Right atrium auricular region (tissue), 2 donors: ENCODE results near the gene PTPRN2. TPM values are rescaled to one million over a fixed set of nuclear protein-coding genes. Genes with fewer than 3 reads are reported as not detected.

Experiments
- DNase-seq: peaks from one replicate; pipeline ENCODE4 v3.0.0-alpha.2; 2019; ENCODE audit warnings: low spot score
- H3K27ac ChIP-seq, 2 donors: fragments of 200-600 bp; sonication (generic); 1 replicate in 1 of 2; 2 replicates in 1 of 2; pipeline ENCODE4 v1.5.1; 2016 to 2019
- H3K27me3 ChIP-seq, 2 donors: fragments of 200-600 bp; sonication (generic); one replicate each; pipeline versions ENCODE4 v1.5.1 to v1.6.0; 2017 to 2019
- H3K36me3 ChIP-seq: fragments of 200-600 bp; sonication (generic); one replicate; pipeline ENCODE4 v1.5.1; 2016
- H3K4me1 ChIP-seq, 2 donors: fragments of 200-600 bp; sonication (generic); one replicate each; pipeline versions ENCODE4 v1.5.1 to v1.6.0; 2017 to 2019
- H3K4me3 ChIP-seq, 2 donors: fragments of 200-600 bp; sonication (generic); 1 replicate in 1 of 2; 2 replicates in 1 of 2; pipeline ENCODE4 v1.5.1; 2017 to 2019; ENCODE audit warnings: mild to moderate bottlenecking in 1 of 2, moderate library complexity in 1 of 2
- H3K9me3 ChIP-seq, 2 donors: fragments of 200-600 bp; sonication (generic); one replicate each; pipeline ENCODE4 v1.5.1; 2019
- CTCF ChIP-seq, 2 donors: fragments of 200-600 bp; sonication (generic); IDR thresholded peaks; one replicate each; pipeline ENCODE4 v1.5.1; 2019; ENCODE audit warnings: antibody characterized with exemption in 2 of 2
- total RNA-seq, 2 donors: library from RNA; depleted of rRNA; stranded (reverse); fragments of >200 nt; gene quantifications; one replicate each; pipeline ENCODE4 v1.1.0, GENCODE V29; 2016

Gene PTPRN2
- total RNA-seq, 2 donors from 2014 or later, result 2.6 to 2.7 TPM

GRCh38 chr7:158474488-158474887 is 113.1 kb downstream of the PTPRN2 start:
- no peak for TF ChIP-seq CTCF (IDR thresholded peaks at IDR 0.05)
- no peaks in the 10 kb centered on the region for H3K36me3 ChIP-seq
- H3K4me1 ChIP-seq, result no peaks in the 10 kb centered on the region
- no peak overlapping the region for H3K27ac ChIP-seq
- DNase-seq, result no peak
- H3K9me3 ChIP-seq, result no peaks in the 10 kb centered on the region
- H3K27me3 ChIP-seq, result no peaks in the 10 kb centered on the region
- H3K4me3 ChIP-seq, result no peak overlapping the region

GRCh38 chr7:158473946-158474345 is 113.7 kb downstream of the PTPRN2 start:
- DNase-seq, result no peak
- H3K27me3 ChIP-seq, result no peaks in the 10 kb centered on the region
- no peaks in the 10 kb centered on the region for H3K9me3 ChIP-seq
- H3K4me1 ChIP-seq, result no peaks in the 10 kb centered on the region
- H3K27ac ChIP-seq, result no peak overlapping the region
- no peak for TF ChIP-seq CTCF (IDR thresholded peaks at IDR 0.05)
- no peak overlapping the region for H3K4me3 ChIP-seq
- no peaks in the 10 kb centered on the region for H3K36me3 ChIP-seq

DNA sequence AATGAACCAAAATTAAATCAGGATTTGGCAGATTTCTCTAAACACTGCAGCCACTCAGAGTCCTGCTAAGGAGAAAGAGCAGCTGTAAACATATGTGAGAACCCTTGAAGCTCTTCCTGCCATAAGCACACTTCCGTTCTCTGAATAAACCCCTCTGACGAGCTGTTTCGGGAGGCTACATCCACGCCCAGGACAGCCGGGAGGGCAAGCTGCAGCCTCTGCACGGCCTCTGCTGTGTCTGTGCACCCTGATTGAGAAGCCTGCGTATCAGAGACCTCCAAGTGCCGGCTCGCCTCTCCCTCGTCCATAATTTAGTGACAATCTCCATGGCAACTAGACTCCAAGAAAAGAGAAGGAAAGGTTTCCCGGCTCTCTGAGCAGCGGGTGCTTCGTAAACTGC is 114.4 kb downstream of the PTPRN2 start:
- Histone ChIP-seq H3K4me3 (no peak overlapping the region), H3K27me3 (no peaks in the 10 kb centered on the region), H3K27ac (no peak overlapping the region), H3K36me3 (no peaks in the 10 kb centered on the region), H3K4me1 (no peaks in the 10 kb centered on the region), H3K9me3 (no peaks in the 10 kb centered on the region)
- TF ChIP-seq CTCF (IDR thresholded peaks at IDR 0.05), result no peak
- no peak for DNase-seq

GRCh38 chr7:158472596-158472995 is 115.0 kb downstream of the PTPRN2 start:
- H3K4me1 ChIP-seq, result no peaks in the 10 kb centered on the region
- H3K27ac ChIP-seq, result no peak overlapping the region
- no peaks in the 10 kb centered on the region for H3K36me3 ChIP-seq
- no peak for DNase-seq
- no peaks in the 10 kb centered on the region for H3K9me3 ChIP-seq
- no peaks in the 10 kb centered on the region for H3K27me3 ChIP-seq
- no peak overlapping the region for H3K4me3 ChIP-seq
- no peak for TF ChIP-seq CTCF (IDR thresholded peaks at IDR 0.05)

GRCh38 chr7:158471716-158472115 is 115.9 kb downstream of the PTPRN2 start:
- H3K4me3 ChIP-seq, result no peak overlapping the region
- H3K36me3 ChIP-seq, result no peaks in the 10 kb centered on the region
- H3K27me3 ChIP-seq, result no peaks in the 10 kb centered on the region
- H3K4me1 ChIP-seq, result no peaks in the 10 kb centered on the region
- no peak for DNase-seq
- no peak overlapping the region for H3K27ac ChIP-seq
- no peaks in the 10 kb centered on the region for H3K9me3 ChIP-seq
- TF ChIP-seq CTCF (IDR thresholded peaks at IDR 0.05), result no peak

DNA sequence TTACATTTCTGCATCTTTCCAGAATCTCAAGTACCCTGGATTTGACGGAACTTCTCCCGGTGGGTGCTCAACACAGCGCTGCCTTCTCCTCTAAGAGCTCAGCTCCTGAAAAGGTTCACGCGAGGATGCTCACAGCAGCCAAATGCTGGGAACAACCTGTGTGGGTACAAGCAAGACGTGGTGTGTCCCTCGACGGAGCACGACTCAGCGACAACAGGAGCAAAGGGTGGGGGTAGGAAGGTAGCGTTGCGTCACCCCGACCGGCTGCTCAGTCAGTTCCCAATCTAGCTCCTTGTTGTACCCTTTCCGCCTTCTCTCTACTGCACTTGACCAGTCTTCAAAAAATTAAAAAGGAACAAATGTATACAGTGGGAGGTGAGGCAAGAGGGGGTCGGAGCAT is 117.3 kb downstream of the PTPRN2 start:
- no peak for TF ChIP-seq CTCF (IDR thresholded peaks at IDR 0.05)
- Histone ChIP-seq H3K36me3 (no peaks in the 10 kb centered on the region), H3K27ac (no peak overlapping the region), H3K4me3 (no peak overlapping the region), H3K9me3 (no peaks in the 10 kb centered on the region), H3K4me1 (no peaks in the 10 kb centered on the region), H3K27me3 (no peaks in the 10 kb centered on the region)
- DNase-seq, result no peak
